ENCODE results near the gene CACHD1. TPM values are rescaled to one million over a fixed set of nuclear protein-coding genes. Genes with fewer than 3 reads are reported as not detected.

CACHD1 gene
- total and polyA plus RNA-seq, 2 of the 4 experiments (the other 2 are of a cell fraction), result 2.9 to 5.9 TPM

GRCh38 chr1:64453688-64454087 lies 16.2 kb upstream of the CACHD1 start:
- Histone ChIP-seq H2AFZ (replicated peaks; ENCODE audit: low read length, poor library complexity) (no peak overlapping the region), H3K9ac (ENCODE audit: low read depth, low read length) (no peak overlapping the region), H4K91ac (ENCODE audit: insufficient read depth, low read depth, low read length) (no peak overlapping the region), H2BK15ac (ENCODE audit: low read depth, low read length) (no peak overlapping the region), H3K4ac (ENCODE audit: low read depth, low read length) (no peak overlapping the region), H3K56ac (ENCODE audit: extremely low read depth, insufficient read depth, low read length) (no peak overlapping the region), H3K36me3 (ENCODE audit: control insufficient read depth, insufficient read depth, low read length) (no peaks in the 10 kb centered on the region), H2BK5ac (ENCODE audit: low read depth, low read length, poor library complexity, severe bottlenecking) (no peak overlapping the region), H3K79me1 (ENCODE audit: low read depth in 1 of 2, low read length in 2 of 2) (no peaks in the 10 kb centered on the region), H2BK20ac (ENCODE audit: low read depth, low read length) (no peak overlapping the region), H3K9me1 (ENCODE audit: insufficient read depth, low read length) (no peaks in the 10 kb centered on the region), H3K4me2 (ENCODE audit: low read depth, low read length) (no peak overlapping the region), H3K4me3 (ENCODE audit: insufficient read depth, low read depth, low read length) (no peak overlapping the region), H2AK5ac (ENCODE audit: low read depth, low read length) (no peak overlapping the region), H2AK9ac (replicated peaks; ENCODE audit: low read depth, low read length, poor library complexity) (no peak overlapping the region), H3K27me3 (ENCODE audit: control insufficient read depth, insufficient read depth, low read length) (peaks cover 2% of the 10 kb centered on the region; the same call in 1 of the 2 replicates), H2BK120ac (ENCODE audit: low read depth, low read length) (no peak overlapping the region), H3K9me3 (ENCODE audit: control insufficient read depth, insufficient read depth, low read length) (no peaks in the 10 kb centered on the region), H3K23ac (ENCODE audit: low read depth, low read length) (no peak overlapping the region), H4K8ac (ENCODE audit: low read depth in 2 of 2, low read length in 2 of 2) (no peak overlapping the region), H3K27ac (ENCODE audit: insufficient read depth, low read length) (no peak overlapping the region), H3K18ac (ENCODE audit: low read depth, low read length) (no peak overlapping the region), H3K4me1 (ENCODE audit: control insufficient read depth, insufficient read depth, low read length) (no peaks in the 10 kb centered on the region), H3K14ac (replicated peaks; ENCODE audit: low read depth, low read length) (no peak overlapping the region), H4K20me1 (ENCODE audit: insufficient read depth, low read length) (no peaks in the 10 kb centered on the region), H4K5ac (ENCODE audit: low read depth, low read length) (no peak overlapping the region)
- no peak for TF ChIP-seq RFX5 (IDR thresholded peaks at IDR 0.05; ENCODE audit: low read depth, low read length)
- no peak for TF ChIP-seq ELK1 (IDR thresholded peaks at IDR 0.05; ENCODE audit: borderline replicate concordance, low read depth, low read length)
- TF ChIP-seq CHD1 (IDR thresholded peaks at IDR 0.05; ENCODE audit: low read depth, low read length), result no peak
- TF ChIP-seq SMC3 (IDR thresholded peaks at IDR 0.05; ENCODE audit: low read depth, low read length), result no peak
- no peak for TF ChIP-seq MAFK (IDR thresholded peaks at IDR 0.05; ENCODE audit: low read depth, low read length)
- no peak for TF ChIP-seq POLR2A (IDR thresholded peaks at IDR 0.05; ENCODE audit: low read depth, low read length)
- TF ChIP-seq BHLHE40 (IDR thresholded peaks at IDR 0.05; ENCODE audit: low read depth, low read length), result no peak
- no peak for TF ChIP-seq MAZ (IDR thresholded peaks at IDR 0.05; ENCODE audit: borderline replicate concordance, low read depth, low read length)
- TF ChIP-seq CTCF (conservative IDR thresholded peaks at IDR 0.05; ENCODE audit: low read depth, low read length), result no peak
- no peak for TF ChIP-seq MXI1 (IDR thresholded peaks at IDR 0.05; ENCODE audit: borderline replicate concordance, low read depth, low read length)
- no peak for TF ChIP-seq USF2 (IDR thresholded peaks at IDR 0.05; ENCODE audit: low read depth, low read length)
- no peak for TF ChIP-seq CEBPB (IDR thresholded peaks at IDR 0.05; ENCODE audit: low read depth, low read length)
- TF ChIP-seq RAD21 (IDR thresholded peaks at IDR 0.05; ENCODE audit: low read length), result no peak
- no peak for TF ChIP-seq RCOR1 (IDR thresholded peaks at IDR 0.05; ENCODE audit: insufficient replicate concordance, low read length)
- TF ChIP-seq FOS (IDR thresholded peaks at IDR 0.05; ENCODE audit: low read depth, low read length), result no peak
- DNase-seq (no peak), ATAC-seq (ENCODE audit: low read depth) (no peak)
- dilution Hi-C loops (cut with HindIII; ENCODE audit: low sequenced_read_pairs, unreplicated experiment) (no loop called here), intact Hi-C loops (cut with micrococcal nuclease) (no loop called here), in situ Hi-C loops (cut with MboI; ENCODE audit: low sequenced_read_pairs) (no loop called here)
- ChIA-PET CTCF (interaction anchor here (0.7 kb wide), 1 partner anchor 1138 kb away, joined by 10 read pairs; no protein-coding TSS in a partner anchor), POLR2A (ENCODE audit: unreplicated experiment) (no interaction called here)
- WGBS, 2 experiments (ENCODE audit: extremely low coverage in 2 of 2, insufficient read length in 1 of 2), result 30% methylated on average over 2 of the region's 3 CpGs; no CpG with 5 or more reads in 1 of the 2 experiments
- no TSS peak for BruUV-seq (replicated peaks)
